ENCODE measurements around the gene GNG12.

Gene GNG12

DNA sequence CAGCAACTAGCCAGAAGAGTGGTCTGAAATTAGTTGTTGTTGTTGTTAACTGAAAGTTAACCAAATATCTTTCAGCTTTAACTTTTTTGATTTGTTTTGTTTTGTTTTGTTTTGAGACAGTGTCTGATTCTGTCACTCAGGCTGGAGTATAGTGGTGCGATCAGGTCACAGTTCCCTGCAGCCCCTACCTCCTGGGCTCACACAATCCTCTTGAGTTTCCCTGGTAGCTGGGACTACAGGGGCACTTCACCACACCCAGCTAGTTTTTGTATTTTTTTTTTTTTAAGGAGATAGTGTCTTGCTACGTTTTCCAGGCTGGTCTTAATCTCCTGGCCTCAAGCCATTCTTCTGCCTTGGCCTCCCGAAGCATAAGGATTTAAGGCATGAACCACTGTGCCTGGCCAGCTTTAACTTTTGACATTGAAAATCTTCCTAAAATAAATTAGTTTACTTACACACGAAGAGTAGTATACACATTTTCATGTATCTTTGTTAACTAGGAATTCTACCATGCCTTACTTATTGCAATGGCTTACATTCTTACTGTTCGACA is 45.0 kb downstream of the GNG12 start:
- TF ChIP-seq CTCF (IDR thresholded peaks at IDR 0.05; ENCODE audit: low read depth, low read length), result no peak
- H3K4me3 ChIP-seq (ENCODE audit: low read depth, low read length), result no peak overlapping the region

GRCh38 chr1:67787746-67788145 is 45.5 kb downstream of the GNG12 start:
- no peak for TF ChIP-seq CTCF (IDR thresholded peaks at IDR 0.05; ENCODE audit: low read depth, low read length)
- no peak overlapping the region for H3K4me3 ChIP-seq (ENCODE audit: low read depth, low read length)

DNA sequence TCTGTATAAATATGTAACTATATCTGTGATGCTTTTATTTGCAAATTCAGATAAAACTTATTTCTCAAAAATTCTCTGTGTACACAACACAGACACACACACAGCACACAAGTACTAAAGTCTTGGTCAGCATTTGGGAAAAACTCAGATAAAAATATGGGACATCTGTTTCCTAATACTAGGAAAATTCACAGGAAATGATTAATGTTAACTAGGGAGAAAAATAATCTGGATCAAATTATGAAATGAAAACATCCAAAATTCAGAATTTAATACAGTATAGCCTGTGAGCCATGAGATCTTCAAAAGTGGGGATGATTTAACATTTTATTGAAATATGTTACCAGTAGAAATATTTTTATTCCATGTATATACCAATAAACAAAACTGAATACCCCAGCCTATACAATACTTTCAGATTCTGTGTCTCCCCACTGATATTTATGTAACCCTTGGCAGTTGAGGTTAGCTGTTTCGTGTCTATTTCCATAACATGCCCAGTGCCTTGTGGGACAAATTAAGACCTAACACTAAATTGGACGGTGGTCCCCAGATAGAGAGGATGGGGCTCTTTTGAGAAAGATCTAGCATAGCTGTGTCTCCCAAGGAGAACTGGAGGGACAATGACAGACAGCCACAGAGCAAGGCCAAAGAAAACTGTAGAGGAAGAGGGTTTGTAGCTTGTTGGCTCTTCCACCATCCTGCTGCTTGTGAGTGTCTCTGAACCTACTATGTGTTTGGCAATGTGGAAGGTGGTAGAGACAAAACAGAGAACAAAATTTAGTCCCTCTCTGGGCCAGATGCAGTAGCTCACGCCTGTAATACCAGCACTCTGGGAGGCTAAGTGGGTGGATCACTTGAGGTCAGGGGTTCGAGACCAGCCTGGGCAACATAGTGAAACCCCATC is 47.2 kb downstream of the GNG12 start:
- TF ChIP-seq CTCF (IDR thresholded peaks at IDR 0.05; ENCODE audit: low read depth, low read length), result no peak
- H3K4me3 ChIP-seq (ENCODE audit: low read depth, low read length), result no peak overlapping the region

DNA sequence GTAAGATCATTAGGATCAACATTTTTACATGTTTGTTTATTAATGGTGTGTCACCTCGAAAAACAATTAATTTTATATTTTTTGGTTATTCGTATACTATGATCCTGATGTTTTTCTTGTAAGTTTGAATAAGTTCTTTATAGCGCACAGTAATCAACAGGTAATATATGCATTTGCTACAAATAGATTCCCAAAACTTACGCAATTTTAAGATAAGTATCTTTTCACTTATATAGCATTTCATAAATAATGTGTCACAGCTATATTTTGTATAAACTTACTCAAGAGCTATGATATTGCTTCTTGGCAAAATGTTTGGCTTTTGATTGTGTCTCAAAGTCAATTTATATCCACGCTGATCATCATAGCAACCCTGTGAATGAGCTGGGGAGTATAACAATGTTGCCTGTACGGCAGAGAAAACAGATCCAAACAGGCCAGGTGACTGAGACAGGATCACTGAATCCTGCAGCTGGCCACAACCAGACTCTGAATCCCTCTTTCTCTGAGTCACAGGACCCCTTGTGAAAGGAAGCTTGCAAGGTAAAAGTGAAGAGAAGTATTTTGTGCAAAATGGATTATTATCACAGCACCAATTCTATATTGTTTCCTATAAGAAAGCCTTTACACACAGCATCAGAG is 48.6 kb downstream of the GNG12 start:
- H3K4me3 ChIP-seq (ENCODE audit: low read depth, low read length), result no peak overlapping the region
- no peak for TF ChIP-seq CTCF (IDR thresholded peaks at IDR 0.05; ENCODE audit: low read depth, low read length)

GRCh38 chr1:67780637-67781036 is 52.6 kb downstream of the GNG12 start:
- no peak overlapping the region for H3K4me3 ChIP-seq (ENCODE audit: low read depth, low read length)
- no peak for TF ChIP-seq CTCF (IDR thresholded peaks at IDR 0.05; ENCODE audit: low read depth, low read length)

DNA sequence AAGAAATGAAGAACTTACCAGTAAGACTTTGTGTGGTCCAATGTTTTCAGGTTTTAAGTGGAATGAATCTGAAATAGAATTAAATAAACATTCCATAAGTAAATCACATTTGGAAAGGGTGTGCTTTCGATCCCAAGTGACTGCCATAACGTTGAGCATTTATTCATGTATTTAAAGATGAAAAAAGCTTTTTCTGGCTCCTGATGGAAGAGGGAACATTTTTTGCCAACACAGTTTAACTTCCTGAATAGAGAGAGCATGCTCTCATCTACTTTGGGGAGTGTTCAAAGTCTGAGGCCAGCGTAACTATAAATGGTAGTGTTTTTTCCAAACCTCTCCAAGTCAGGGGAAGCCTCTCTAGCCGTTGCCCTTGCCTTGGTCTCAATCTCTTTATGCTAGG is 55.8 kb downstream of the GNG12 start:
- no peak overlapping the region for H3K4me3 ChIP-seq (ENCODE audit: low read depth, low read length)
- no peak for TF ChIP-seq CTCF (IDR thresholded peaks at IDR 0.05; ENCODE audit: low read depth, low read length)

DNA sequence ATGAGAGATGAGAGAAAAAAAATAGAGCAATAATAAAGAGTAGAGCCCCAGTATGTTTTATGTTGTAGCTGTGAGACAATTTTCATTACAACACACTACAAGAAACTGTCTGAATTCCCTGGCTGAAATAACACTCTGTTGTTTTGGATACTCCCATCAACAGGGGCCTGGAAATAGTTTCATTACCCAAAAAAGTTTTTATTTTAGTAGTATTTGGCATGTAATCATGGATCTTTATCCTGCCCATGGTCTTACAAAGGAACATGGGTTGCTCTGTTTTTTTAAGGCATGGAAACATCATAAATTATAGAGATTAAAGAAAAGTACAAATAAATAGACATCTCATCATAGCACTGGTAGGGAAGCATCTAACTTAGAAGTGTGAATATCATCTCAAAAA is 56.3 kb downstream of the GNG12 start:
- no peak for TF ChIP-seq CTCF (IDR thresholded peaks at IDR 0.05; ENCODE audit: low read depth, low read length)

More for the DNA sequence above, 56.3 kb downstream of the GNG12 start:
- no peak overlapping the region for H3K4me3 ChIP-seq (ENCODE audit: low read depth, low read length)
